Adrenal gland (tissue), 5 donors: ENCODE data around the gene FOXJ3.

Source experiments
- CTCF ChIP-seq, 6 experiments: fragments of 450-650 bp in 4 of 6; fragments of 200-600 bp in 2 of 6; sonication (generic) in 1 of 6; IDR thresholded peaks; 1 replicate in 5 of 6; 2 replicates in 1 of 6; pipeline versions ENCODE4 v1.5.1 to v1.8.0; 2016 to 2021; ENCODE audit warnings: antibody characterized with exemption in 6 of 6, mild to moderate bottlenecking in 2 of 6, moderate library complexity in 1 of 6
- POLR2A ChIP-seq, 2 donors: fragments of 450-650 bp; IDR thresholded peaks; one replicate each; pipeline ENCODE4 v1.6.1; 2017; ENCODE audit warnings: antibody characterized with exemption in 2 of 2, mild to moderate bottlenecking in 2 of 2, moderate library complexity in 1 of 2
- donor health status: DM: no; HTN: no; CAD: no.

- TF ChIP-seq CTCF (IDR thresholded peaks at IDR 0.05) (no peak), POLR2A (IDR thresholded peaks at IDR 0.05) (no peak)
Measured at GRCh38 chr1:42145389-42145716, 189.7 kb downstream of the FOXJ3 start.
